ENCODE measurements around the gene HPCAL1. TPM values are rescaled to one million over a fixed set of nuclear protein-coding genes. Genes with fewer than 3 reads are reported as not detected.
A peak's percentile ranks its signal among the peaks of the same experiment; 100 is the strongest.

HPCAL1 gene
- total and polyA plus RNA-seq, 2 of the 8 experiments (the other 6 are each of a cell fraction or from before 2014, with no cell fraction given), result 5.8 to 8.6 TPM

DNA sequence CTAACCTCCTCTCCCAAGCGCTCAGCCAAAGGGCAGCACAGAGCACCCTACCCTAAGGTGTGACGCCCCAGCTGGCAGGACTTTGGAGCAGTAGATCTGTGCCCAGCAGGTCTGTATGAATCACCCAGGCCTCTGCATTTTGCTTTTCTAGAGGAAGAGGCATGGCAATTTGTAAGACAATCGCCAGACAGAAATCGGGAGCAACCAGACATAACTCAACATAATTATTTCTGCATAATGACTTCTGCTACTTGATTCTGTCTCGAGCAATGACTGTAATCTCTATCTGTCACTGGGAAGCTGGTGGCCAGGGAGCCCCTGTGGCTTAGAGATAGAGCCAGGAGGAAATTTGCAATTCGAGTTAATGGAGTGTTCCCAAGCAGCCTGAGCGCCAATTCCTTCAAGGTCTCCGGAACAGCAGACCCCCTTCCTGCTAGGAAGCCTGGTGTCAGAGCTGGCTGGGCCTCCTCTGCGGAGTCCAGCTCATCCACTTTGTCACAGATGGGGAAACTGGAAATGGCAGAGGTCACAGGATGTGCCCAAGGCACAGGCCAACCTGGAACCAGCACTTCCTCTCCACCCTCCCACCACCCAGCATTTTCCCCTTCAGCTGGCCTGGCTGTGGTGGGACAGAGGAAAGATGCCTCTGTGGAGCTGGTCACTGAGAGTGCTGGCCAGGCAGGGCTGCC lies 90.4 kb downstream of the HPCAL1 start:
- Histone ChIP-seq H3K4ac (replicated peaks; ENCODE audit: insufficient read length, low read depth, low read length) (no peak overlapping the region), H3K56ac (replicated peaks; ENCODE audit: insufficient read length, low read depth, low read length) (no peak overlapping the region), H3K79me2 (ENCODE audit: control insufficient read depth in 1 of 2, insufficient read depth in 2 of 2, low read length in 2 of 2) (no peaks in the 10 kb centered on the region), H3K9ac (replicated peaks in 1 of 4; ENCODE audit: extremely low read depth in 1 of 4, low read depth in 3 of 4, low read length in 3 of 4) (no peak overlapping the region), H2BK20ac (ENCODE audit: low read length) (no peak overlapping the region), H3K9me3 (ENCODE audit: insufficient read depth in 2 of 2, low read depth in 1 of 2, low read length in 1 of 2) (no peaks in the 10 kb centered on the region), H3K36me3 (ENCODE audit: control insufficient read depth in 2 of 4, insufficient read depth in 4 of 4, low read length in 3 of 4) (no peaks in the 10 kb centered on the region), H2BK5ac (ENCODE audit: low read depth, low read length) (0 out of 2 replicates have a peak overlapping the region, but pooled peaks have one; percentile 40), H3K23ac (ENCODE audit: insufficient read length) (no peak overlapping the region), H4K91ac (replicated peaks; ENCODE audit: insufficient read length, low read length) (no peak overlapping the region), H3K4me3 (ENCODE audit: extremely low read depth in 1 of 4, insufficient read depth in 2 of 4, low read depth in 3 of 4, low read length in 4 of 4) (no peak overlapping the region), H3K23me2 (ENCODE audit: low read depth, low read length) (no peaks in the 10 kb centered on the region), H3K18ac (ENCODE audit: extremely low read depth, low read length) (peak overlapping the region; percentile 21; the same call in 1 of the 2 replicates), H4K5ac (ENCODE audit: insufficient read length, low read depth, low read length) (no peak overlapping the region), H3K4me2 (ENCODE audit: insufficient read depth in 1 of 2, low read depth in 2 of 2, low read length in 2 of 2) (peak overlapping the region in 1 of 2 experiments; percentile 28; a peak in 2 of 4 replicates), H2BK15ac (ENCODE audit: low read length) (no peak overlapping the region; the same call in 1 of the 2 replicates), H3K14ac (ENCODE audit: insufficient read length) (no peak overlapping the region), H3K79me1 (ENCODE audit: low read depth, low read length) (no peaks in the 10 kb centered on the region; the same call in 1 of the 2 replicates), H2BK12ac (ENCODE audit: low read depth, low read length) (no peak overlapping the region), H2AK5ac (ENCODE audit: low read depth, low read length) (peak overlapping the region; percentile 10; the same call in 1 of the 2 replicates), H3K27ac (ENCODE audit: low read depth, low read length) (no peak overlapping the region), H2AFZ (ENCODE audit: low read length) (no peak overlapping the region), H3K4me1 (replicated peaks in 1 of 4; ENCODE audit: control insufficient read depth in 3 of 4, insufficient read depth in 4 of 4, low read length in 3 of 4) (peaks cover 4 to 14% (median 6%) of the 10 kb centered on the region in 4 experiments; a peak in 5 of 7 replicates), H4K8ac (ENCODE audit: extremely low read depth, insufficient read depth, low read length) (no peak overlapping the region; the same call in 1 of the 2 replicates), H4K20me1 (replicated peaks in 1 of 2; ENCODE audit: control insufficient read depth in 1 of 2, insufficient read depth in 2 of 2, low read length in 2 of 2) (no peaks in the 10 kb centered on the region), H2BK120ac (replicated peaks; ENCODE audit: low read depth, low read length) (no peak overlapping the region), H3K27me3 (replicated peaks in 1 of 4; ENCODE audit: control insufficient read depth in 3 of 4, extremely low read depth in 1 of 4, insufficient read depth in 3 of 4, low read length in 3 of 4) (no peaks in the 10 kb centered on the region)
- FAIRE-seq, result no peak
- POLR2A ChIA-PET (ENCODE audit: partially characterized antibody), result interaction anchor here (1.0 kb wide), 1 partner anchor 25 kb away, joined by 4 read pairs; no protein-coding TSS in a partner anchor
- CTCF ChIA-PET (ENCODE audit: partially characterized antibody), result interaction anchor here (0.5 to 6.3 kb wide), 9 partner anchors 10 to 122 kb away, joined by 3 to 48 read pairs (median 4); no protein-coding TSS in a partner anchor
- DNase-seq (ENCODE audit: low read depth in 1 of 2, low spot score in 2 of 2), result no peak
- WGBS, 2 experiments (ENCODE audit: extremely low coverage in 1 of 2, insufficient coverage in 1 of 2, insufficient read length in 1 of 2, insufficient replicate concordance in 2 of 2, low coverage in 1 of 2, low lambda C conversion rate in 2 of 2, missing lambda C conversion rate in 1 of 2), result 68% methylated on average over 9 of the region's 9 CpGs; no CpG with 5 or more reads in 1 of the 2 experiments
- TF ChIP-seq TBP (IDR thresholded peaks at IDR 0.05; ENCODE audit: low read depth, low read length), result no peak
